AG09309 (cell line): ENCODE measurements around the gene SLC37A4.

Source experiments
- DNase-seq: peaks from one replicate; pipeline ENCODE4 v3.0.0-alpha.2; 2010; ENCODE audit warnings: low read depth
- H3K4me3 ChIP-seq: 2 replicates; pipeline ENCODE4 v1.5.1; 2011; ENCODE audit warnings: mild to moderate bottlenecking, low read depth, low read length, moderate library complexity; ENCODE audit not compliant: control insufficient read depth
- TF ChIP-seq, protein P1 (sequence below): IDR thresholded peaks from 2 replicates; pipeline ENCODE4 v1.5.1; 2011; ENCODE audit warnings: mild to moderate bottlenecking, low read depth, low read length, inconsistent platforms; ENCODE audit not compliant: insufficient read depth, control insufficient read depth; ENCODE audit errors: missing control alignments

The SLC37A4 gene

DNA sequence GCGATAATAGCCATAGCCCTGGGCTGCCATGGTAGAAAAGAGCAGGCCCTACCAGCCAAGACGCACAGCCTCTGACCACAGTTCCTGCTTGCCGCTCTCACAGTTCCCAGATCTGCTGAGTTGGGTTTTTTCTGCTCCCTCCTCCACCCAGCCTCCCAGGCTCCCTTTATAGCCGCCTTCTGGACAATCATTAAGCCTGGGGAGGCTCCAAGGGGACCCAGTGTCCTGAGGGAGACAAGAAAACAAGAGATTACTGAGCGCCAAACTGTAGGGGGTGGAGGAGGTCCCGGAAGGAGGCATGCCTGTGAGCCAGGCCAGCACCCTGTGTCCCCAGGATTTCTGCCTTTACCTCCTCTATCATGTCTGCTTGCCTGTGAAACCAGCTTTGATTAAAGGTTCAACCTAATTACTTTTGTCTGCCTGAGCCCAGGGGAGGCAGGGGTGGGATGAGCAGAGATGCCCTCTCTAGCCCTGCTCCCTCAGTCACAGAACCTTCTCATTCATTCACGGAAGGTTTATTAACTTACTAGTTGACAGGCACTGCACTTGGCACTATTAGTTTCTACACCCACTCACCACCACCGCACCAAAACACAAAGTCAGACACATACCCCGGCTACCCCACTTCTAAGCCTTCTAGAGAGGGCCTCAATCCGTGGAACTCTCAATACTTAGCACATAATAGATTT, 1.2 kb downstream of the SLC37A4 start:
- no peak for DNase-seq
- H3K4me3 ChIP-seq, result no peak overlapping the region
- TF ChIP-seq, protein P1, sequence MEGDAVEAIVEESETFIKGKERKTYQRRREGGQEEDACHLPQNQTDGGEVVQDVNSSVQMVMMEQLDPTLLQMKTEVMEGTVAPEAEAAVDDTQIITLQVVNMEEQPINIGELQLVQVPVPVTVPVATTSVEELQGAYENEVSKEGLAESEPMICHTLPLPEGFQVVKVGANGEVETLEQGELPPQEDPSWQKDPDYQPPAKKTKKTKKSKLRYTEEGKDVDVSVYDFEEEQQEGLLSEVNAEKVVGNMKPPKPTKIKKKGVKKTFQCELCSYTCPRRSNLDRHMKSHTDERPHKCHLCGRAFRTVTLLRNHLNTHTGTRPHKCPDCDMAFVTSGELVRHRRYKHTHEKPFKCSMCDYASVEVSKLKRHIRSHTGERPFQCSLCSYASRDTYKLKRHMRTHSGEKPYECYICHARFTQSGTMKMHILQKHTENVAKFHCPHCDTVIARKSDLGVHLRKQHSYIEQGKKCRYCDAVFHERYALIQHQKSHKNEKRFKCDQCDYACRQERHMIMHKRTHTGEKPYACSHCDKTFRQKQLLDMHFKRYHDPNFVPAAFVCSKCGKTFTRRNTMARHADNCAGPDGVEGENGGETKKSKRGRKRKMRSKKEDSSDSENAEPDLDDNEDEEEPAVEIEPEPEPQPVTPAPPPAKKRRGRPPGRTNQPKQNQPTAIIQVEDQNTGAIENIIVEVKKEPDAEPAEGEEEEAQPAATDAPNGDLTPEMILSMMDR, result no peak

GRCh38 chr11:119029069-119029339, 1.7 kb downstream of the SLC37A4 start:
- TF ChIP-seq, protein P1, result no peak

GRCh38 chr11:119028346-119029068, 2.2 kb downstream of the SLC37A4 start:
- TF ChIP-seq, protein P1, result no peak
- no peak overlapping the region for H3K4me3 ChIP-seq
- DNase-seq, result no peak

More at GRCh38 chr11:119029069-119029339, 1.7 kb downstream of the SLC37A4 start:
- no peak overlapping the region for H3K4me3 ChIP-seq
- no peak for DNase-seq

- TF ChIP-seq, protein P1, result no peak
- H3K4me3 ChIP-seq, result no peak overlapping the region
- no peak for DNase-seq
Measured at GRCh38 chr11:119027561-119028345, 2.9 kb downstream of the SLC37A4 start.

GRCh38 chr11:119026970-119027369, 3.7 kb downstream of the SLC37A4 start:
- no peak overlapping the region for H3K4me3 ChIP-seq
- TF ChIP-seq, protein P1, result no peak
- no peak for DNase-seq

DNA sequence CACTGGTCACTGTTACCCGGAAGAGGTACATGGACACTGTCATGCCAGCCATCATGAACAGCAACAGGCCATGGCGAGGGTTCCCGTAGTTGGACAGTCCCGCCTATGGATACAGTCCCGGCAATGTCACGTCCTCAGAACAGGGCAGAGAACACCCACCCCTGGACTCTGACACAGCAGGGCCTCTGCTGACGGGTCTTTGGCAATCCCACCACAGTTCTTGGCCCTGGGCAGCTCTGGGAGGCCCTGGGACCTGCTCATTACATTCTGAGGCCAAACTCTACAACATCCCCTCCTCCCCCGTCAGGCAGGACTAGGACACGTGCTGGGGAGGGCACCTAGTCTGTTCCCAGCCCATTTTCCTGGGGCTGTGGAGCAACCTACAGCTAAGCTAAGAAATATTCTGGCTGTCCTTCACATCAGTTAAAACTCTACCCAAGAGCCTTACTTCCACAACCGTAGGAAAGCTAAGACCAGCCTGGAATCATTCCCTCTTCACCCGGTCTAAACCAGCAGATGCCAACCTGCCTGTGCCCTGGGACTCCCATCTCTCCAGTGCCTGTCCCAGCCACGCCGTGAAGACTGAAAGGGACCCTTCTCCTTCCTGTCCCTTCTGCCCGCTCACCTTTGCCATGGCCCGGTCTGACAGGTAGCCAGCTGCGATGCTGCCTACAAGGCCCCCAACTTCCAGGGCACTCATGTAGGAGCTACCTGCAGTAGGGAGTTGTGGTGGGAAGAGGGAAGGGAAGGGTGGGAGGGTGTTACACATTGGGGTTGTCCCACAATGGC, 4.5 kb downstream of the SLC37A4 start:
- TF ChIP-seq, protein P1, result no peak
- no peak overlapping the region for H3K4me3 ChIP-seq
- no peak for DNase-seq
